K562 (cell line): ENCODE measurements around the gene DGKZ. TPM values are rescaled to one million over a fixed set of nuclear protein-coding genes. Genes with fewer than 3 reads are reported as not detected.

Experiments used
- CBX3 ChIP-seq, 2 experiments: IDR thresholded peaks; 1 replicate in 1 of 2; 2 replicates in 1 of 2; pipeline ENCODE4 v1.6.1; 2012; ENCODE audit warnings: inconsistent platforms in 2 of 2, low read length in 2 of 2, borderline replicate concordance in 1 of 2, control low read depth in 1 of 2
- CCNT2 ChIP-seq: IDR thresholded peaks from 2 replicates; pipeline ENCODE4 v1.6.1; 2011; ENCODE audit warnings: borderline replicate concordance, low read depth, mild to moderate bottlenecking, moderate library complexity, mixed read lengths, low read length; ENCODE audit not compliant: insufficient read length; ENCODE audit errors: extremely low read depth
- CHD2 ChIP-seq: IDR thresholded peaks from 2 replicates; pipeline ENCODE4 v1.6.1; 2011; ENCODE audit warnings: low read depth, low read length
- CXXC5 ChIP-seq: fragments of 250-450 bp; sonication (Bioruptor Pico); IDR thresholded peaks from 2 replicates; pipeline ENCODE4 v1.8.0; 2022; ENCODE audit warnings: inconsistent platforms, mild to moderate bottlenecking, moderate library complexity
- FIP1L1 ChIP-seq: fragments of 200-400 bp; formaldehyde crosslinking; IDR thresholded peaks from 2 replicates; pipeline ENCODE4 v1.6.1; 2018; ENCODE audit warnings: mild to moderate bottlenecking, low read depth, low read length; ENCODE audit not compliant: poor library complexity, severe bottlenecking
- KDM5B ChIP-seq: fragments of 200-600 bp; sonication (generic); IDR thresholded peaks from 2 replicates; pipeline ENCODE4 v1.6.1; 2012; ENCODE audit warnings: low read depth, mild to moderate bottlenecking, moderate library complexity, low read length, control low read depth, inconsistent platforms; ENCODE audit not compliant: insufficient replicate concordance
- TOE1 ChIP-seq, 2 experiments: fragments of 450-650 bp in 1 of 2; sonication (generic) in 1 of 2; formaldehyde crosslinking in 1 of 2; IDR thresholded peaks; 2 replicates each; pipeline versions ENCODE4 v1.7.1 to v1.8.0; 2016 to 2022; ENCODE audit warnings: borderline replicate concordance in 2 of 2, mild to moderate bottlenecking in 2 of 2, antibody characterized with exemption in 1 of 2, inconsistent platforms in 1 of 2, low read depth in 1 of 2, missing genetic modification reagents in 1 of 2, moderate library complexity in 1 of 2
- polyA plus RNA-seq, 8 experiments: library from polyadenylated mRNA; depleted of rRNA in 4 of 8; stranded (reverse) in 5 of 8; unstranded in 3 of 8; fragments of >200 nt; fragmentation: Nextera tagmentation in 2 of 8; fragmentation: Illumina TruSeq in 1 of 8; extraction: Ambion mirVana in 2 of 8; extraction: Trizol in 1 of 8; gene quantifications; 2 replicates each; pipeline versions ENCODE4 v1.2.1 to v1.2.3, GENCODE V29; 2011 to 2014; ENCODE audit warnings: inconsistent platforms in 1 of 8, missing spikeins in 1 of 8
- total RNA-seq, 7 experiments: library from RNA; depleted of rRNA in 6 of 7; stranded (reverse); fragments of >200 nt in 6 of 7; fragmentation: Illumina TruSeq in 2 of 7; extraction: Trizol in 2 of 7; gene quantifications; 2 replicates each; pipeline versions ENCODE4 v1.2.1 to v1.2.3, GENCODE V29; 2011 to 2021; ENCODE audit warnings: low replicate concordance in 1 of 7
- TF ChIP-seq, protein P1 (sequence below): fragments of 450-650 bp; IDR thresholded peaks from 2 replicates; pipeline ENCODE4 v1.6.1; 2016; ENCODE audit warnings: mild to moderate bottlenecking, moderate library complexity
- TF ChIP-seq, protein P2 (sequence below): fragments of 250-450 bp; sonication (Bioruptor Pico); IDR thresholded peaks from 2 replicates; pipeline ENCODE4 v1.5.1; 2021; ENCODE audit warnings: mild to moderate bottlenecking

Gene DGKZ
- total and polyA plus RNA-seq, 9 of the 15 experiments (the other 6 are each of a cell fraction or from before 2014, with no cell fraction given): 0.51 to 100 (median 44.2) TPM

DNA sequence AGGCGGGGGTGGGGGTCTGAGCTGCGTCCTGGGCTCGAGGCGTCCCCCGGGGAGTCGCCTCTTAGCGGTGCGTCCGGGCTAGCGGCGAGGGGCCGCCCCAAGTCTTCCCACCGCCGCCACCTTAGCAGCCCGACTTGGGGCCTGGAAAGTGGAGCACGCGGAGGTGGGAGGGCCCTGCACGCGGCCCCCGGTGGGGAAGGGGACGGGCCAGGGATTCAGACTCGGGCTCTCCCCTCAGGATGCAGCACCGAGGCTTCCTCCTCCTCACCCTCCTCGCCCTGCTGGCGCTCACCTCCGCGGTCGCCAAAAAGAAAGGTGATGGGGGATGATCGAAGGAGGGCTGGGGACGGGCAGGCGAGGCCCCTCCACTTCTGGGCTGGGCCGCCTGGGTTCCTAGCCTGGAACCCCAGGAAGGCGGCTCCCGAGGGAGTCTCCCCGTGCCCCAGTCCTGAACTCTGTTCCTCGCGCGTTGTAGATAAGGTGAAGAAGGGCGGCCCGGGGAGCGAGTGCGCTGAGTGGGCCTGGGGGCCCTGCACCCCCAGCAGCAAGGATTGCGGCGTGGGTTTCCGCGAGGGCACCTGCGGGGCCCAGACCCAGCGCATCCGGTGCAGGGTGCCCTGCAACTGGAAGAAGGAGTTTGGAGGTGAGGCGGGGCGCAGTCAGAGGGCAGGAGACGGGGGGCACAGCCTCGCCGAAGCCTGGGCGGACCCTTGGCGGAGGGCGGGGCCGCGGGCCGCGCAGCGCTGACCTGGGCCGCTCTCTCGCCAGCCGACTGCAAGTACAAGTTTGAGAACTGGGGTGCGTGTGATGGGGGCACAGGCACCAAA is 34.8 kb downstream of the DGKZ start (continued):
- TF ChIP-seq, protein P1, sequence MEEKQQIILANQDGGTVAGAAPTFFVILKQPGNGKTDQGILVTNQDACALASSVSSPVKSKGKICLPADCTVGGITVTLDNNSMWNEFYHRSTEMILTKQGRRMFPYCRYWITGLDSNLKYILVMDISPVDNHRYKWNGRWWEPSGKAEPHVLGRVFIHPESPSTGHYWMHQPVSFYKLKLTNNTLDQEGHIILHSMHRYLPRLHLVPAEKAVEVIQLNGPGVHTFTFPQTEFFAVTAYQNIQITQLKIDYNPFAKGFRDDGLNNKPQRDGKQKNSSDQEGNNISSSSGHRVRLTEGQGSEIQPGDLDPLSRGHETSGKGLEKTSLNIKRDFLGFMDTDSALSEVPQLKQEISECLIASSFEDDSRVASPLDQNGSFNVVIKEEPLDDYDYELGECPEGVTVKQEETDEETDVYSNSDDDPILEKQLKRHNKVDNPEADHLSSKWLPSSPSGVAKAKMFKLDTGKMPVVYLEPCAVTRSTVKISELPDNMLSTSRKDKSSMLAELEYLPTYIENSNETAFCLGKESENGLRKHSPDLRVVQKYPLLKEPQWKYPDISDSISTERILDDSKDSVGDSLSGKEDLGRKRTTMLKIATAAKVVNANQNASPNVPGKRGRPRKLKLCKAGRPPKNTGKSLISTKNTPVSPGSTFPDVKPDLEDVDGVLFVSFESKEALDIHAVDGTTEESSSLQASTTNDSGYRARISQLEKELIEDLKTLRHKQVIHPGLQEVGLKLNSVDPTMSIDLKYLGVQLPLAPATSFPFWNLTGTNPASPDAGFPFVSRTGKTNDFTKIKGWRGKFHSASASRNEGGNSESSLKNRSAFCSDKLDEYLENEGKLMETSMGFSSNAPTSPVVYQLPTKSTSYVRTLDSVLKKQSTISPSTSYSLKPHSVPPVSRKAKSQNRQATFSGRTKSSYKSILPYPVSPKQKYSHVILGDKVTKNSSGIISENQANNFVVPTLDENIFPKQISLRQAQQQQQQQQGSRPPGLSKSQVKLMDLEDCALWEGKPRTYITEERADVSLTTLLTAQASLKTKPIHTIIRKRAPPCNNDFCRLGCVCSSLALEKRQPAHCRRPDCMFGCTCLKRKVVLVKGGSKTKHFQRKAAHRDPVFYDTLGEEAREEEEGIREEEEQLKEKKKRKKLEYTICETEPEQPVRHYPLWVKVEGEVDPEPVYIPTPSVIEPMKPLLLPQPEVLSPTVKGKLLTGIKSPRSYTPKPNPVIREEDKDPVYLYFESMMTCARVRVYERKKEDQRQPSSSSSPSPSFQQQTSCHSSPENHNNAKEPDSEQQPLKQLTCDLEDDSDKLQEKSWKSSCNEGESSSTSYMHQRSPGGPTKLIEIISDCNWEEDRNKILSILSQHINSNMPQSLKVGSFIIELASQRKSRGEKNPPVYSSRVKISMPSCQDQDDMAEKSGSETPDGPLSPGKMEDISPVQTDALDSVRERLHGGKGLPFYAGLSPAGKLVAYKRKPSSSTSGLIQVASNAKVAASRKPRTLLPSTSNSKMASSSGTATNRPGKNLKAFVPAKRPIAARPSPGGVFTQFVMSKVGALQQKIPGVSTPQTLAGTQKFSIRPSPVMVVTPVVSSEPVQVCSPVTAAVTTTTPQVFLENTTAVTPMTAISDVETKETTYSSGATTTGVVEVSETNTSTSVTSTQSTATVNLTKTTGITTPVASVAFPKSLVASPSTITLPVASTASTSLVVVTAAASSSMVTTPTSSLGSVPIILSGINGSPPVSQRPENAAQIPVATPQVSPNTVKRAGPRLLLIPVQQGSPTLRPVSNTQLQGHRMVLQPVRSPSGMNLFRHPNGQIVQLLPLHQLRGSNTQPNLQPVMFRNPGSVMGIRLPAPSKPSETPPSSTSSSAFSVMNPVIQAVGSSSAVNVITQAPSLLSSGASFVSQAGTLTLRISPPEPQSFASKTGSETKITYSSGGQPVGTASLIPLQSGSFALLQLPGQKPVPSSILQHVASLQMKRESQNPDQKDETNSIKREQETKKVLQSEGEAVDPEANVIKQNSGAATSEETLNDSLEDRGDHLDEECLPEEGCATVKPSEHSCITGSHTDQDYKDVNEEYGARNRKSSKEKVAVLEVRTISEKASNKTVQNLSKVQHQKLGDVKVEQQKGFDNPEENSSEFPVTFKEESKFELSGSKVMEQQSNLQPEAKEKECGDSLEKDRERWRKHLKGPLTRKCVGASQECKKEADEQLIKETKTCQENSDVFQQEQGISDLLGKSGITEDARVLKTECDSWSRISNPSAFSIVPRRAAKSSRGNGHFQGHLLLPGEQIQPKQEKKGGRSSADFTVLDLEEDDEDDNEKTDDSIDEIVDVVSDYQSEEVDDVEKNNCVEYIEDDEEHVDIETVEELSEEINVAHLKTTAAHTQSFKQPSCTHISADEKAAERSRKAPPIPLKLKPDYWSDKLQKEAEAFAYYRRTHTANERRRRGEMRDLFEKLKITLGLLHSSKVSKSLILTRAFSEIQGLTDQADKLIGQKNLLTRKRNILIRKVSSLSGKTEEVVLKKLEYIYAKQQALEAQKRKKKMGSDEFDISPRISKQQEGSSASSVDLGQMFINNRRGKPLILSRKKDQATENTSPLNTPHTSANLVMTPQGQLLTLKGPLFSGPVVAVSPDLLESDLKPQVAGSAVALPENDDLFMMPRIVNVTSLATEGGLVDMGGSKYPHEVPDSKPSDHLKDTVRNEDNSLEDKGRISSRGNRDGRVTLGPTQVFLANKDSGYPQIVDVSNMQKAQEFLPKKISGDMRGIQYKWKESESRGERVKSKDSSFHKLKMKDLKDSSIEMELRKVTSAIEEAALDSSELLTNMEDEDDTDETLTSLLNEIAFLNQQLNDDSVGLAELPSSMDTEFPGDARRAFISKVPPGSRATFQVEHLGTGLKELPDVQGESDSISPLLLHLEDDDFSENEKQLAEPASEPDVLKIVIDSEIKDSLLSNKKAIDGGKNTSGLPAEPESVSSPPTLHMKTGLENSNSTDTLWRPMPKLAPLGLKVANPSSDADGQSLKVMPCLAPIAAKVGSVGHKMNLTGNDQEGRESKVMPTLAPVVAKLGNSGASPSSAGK: peak; percentile 83
- TF ChIP-seq KDM5B (peak; percentile 56), CCNT2 (peak; percentile 38), CBX3 (IDR thresholded peaks at IDR 0.05; ENCODE audit: borderline replicate concordance in 1 of 2, low read length in 2 of 2) (peak in 1 of 2 experiments; percentile 12; a peak in 1 of 3 replicates), CHD2 (peak; percentile 7; the same call in 1 of the 2 replicates), TOE1 (IDR thresholded peaks at IDR 0.05; ENCODE audit: borderline replicate concordance) (peak; percentile 31; the same call in 1 of the 2 replicates), TOE1 (CRISPR knock-in tag; IDR thresholded peaks at IDR 0.05; ENCODE audit: borderline replicate concordance, low read depth) (no peak), CXXC5 (0 out of 2 replicates have a peak, but pooled peaks have one; percentile 31), FIP1L1 (peak; percentile 89)
- TF ChIP-seq, protein P2, sequence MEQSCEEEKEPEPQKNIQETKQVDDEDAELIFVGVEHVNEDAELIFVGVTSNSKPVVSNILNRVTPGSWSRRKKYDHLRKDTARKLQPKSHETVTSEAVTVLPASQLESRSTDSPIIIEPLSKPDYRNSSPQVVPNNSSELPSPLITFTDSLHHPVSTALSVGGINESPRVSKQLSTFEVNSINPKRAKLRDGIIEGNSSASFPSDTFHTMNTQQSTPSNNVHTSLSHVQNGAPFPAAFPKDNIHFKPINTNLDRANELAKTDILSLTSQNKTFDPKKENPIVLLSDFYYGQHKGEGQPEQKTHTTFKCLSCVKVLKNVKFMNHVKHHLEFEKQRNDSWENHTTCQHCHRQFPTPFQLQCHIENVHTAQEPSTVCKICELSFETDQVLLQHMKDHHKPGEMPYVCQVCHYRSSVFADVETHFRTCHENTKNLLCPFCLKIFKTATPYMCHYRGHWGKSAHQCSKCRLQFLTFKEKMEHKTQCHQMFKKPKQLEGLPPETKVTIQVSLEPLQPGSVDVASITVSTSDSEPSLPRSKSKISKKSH (CRISPR knock-in tag): no peak
